Endodermal cell (in vitro differentiated cells): ENCODE measurements around the gene STX1B. TPM values are rescaled to one million over a fixed set of nuclear protein-coding genes. Genes with fewer than 3 reads are reported as not detected.

ENCODE experiments used
- DNase-seq: peaks from one replicate; pipeline ENCODE4 v3.0.0-alpha.2; 2017
- H3K27ac ChIP-seq: 2 replicates; pipeline ENCODE4 v1.5.1; 2013; ENCODE audit warnings: mild to moderate bottlenecking, low read depth, low read length, moderate library complexity
- H3K27me3 ChIP-seq: 2 replicates; pipeline ENCODE4 v1.6.1; 2013; ENCODE audit warnings: mild to moderate bottlenecking, low read length, moderate library complexity; ENCODE audit not compliant: insufficient read depth, control insufficient read depth, poor library complexity, severe bottlenecking
- H3K36me3 ChIP-seq: 2 replicates; pipeline ENCODE4 v1.7.0; 2013; ENCODE audit warnings: mild to moderate bottlenecking, low read length, moderate library complexity; ENCODE audit not compliant: control insufficient read depth, insufficient read depth
- H3K4me1 ChIP-seq: one replicate; pipeline ENCODE4 v1.7.0; 2013; ENCODE audit warnings: low read length; ENCODE audit not compliant: control insufficient read depth, insufficient read depth
- H3K4me3 ChIP-seq: 2 replicates; pipeline ENCODE4 v1.5.1; 2013; ENCODE audit warnings: mild to moderate bottlenecking, low read length, moderate library complexity
- H3K9ac ChIP-seq: 2 replicates; pipeline ENCODE4 v1.6.1; 2013; ENCODE audit warnings: mild to moderate bottlenecking, low read length, moderate library complexity; ENCODE audit not compliant: poor library complexity, severe bottlenecking; ENCODE audit errors: extremely low read depth
- H3K9me3 ChIP-seq: 2 replicates; pipeline ENCODE4 v1.6.1; 2013; ENCODE audit warnings: mild to moderate bottlenecking, low read length, moderate library complexity; ENCODE audit not compliant: control insufficient read depth
- H3K27ac Mint-ChIP-seq: 2 replicates; pipeline ENCODE4 v1.8.0; 2020; ENCODE audit warnings: mixed read lengths
- H3K27me3 Mint-ChIP-seq: 2 replicates; pipeline ENCODE4 v1.8.0; 2021; ENCODE audit warnings: mild to moderate bottlenecking, mixed read lengths; ENCODE audit not compliant: insufficient read depth
- H3K36me3 Mint-ChIP-seq: 2 replicates; pipeline ENCODE4 v1.8.0; 2020; ENCODE audit warnings: low read depth, mixed read lengths
- H3K4me1 Mint-ChIP-seq: 2 replicates; pipeline ENCODE4 v1.8.0; 2020; ENCODE audit warnings: mixed read lengths
- H3K4me3 Mint-ChIP-seq: 2 replicates; pipeline ENCODE4 v1.8.0; 2020; ENCODE audit warnings: mild to moderate bottlenecking, moderate library complexity, mixed read lengths
- H3K9me3 Mint-ChIP-seq: 2 replicates; pipeline ENCODE4 v1.8.0; 2020; ENCODE audit warnings: mild to moderate bottlenecking, mixed read lengths
- WGBS, 2 experiments: methylation state at CpG; one replicate each; pipeline versions ENCODE4 v1.1.5 to v1.1.7; 2013; ENCODE audit warnings: missing lambda C conversion rate in 2 of 2, mixed read lengths in 1 of 2; ENCODE audit not compliant: insufficient coverage in 1 of 2, insufficient read length in 1 of 2; 5-methylcytosine and 5-hydroxymethylcytosine counted together
- total RNA-seq, 2 donors: library from RNA; stranded (reverse); fragmentation: NEBNext Ultra II Directional in 1 of 2; extraction: Animal tissue kit (Norgen Biotek cat#: 25700) in 1 of 2; gene quantifications; 2 replicates in 1 of 2; 3 replicates in 1 of 2; pipeline ENCODE4 v1.2.1, GENCODE V29; 2021
- TF ChIP-seq, protein P1 (sequence below): fragments of 200-600 bp; sonication (generic); conservative IDR thresholded peaks from 2 replicates; pipeline ENCODE4 v1.5.0; 2021; ENCODE audit warnings: antibody characterized with exemption, mild to moderate bottlenecking

Gene STX1B
- total RNA-seq, 2 donors from 2014 or later: 3.2 to 7.0 TPM

DNA sequence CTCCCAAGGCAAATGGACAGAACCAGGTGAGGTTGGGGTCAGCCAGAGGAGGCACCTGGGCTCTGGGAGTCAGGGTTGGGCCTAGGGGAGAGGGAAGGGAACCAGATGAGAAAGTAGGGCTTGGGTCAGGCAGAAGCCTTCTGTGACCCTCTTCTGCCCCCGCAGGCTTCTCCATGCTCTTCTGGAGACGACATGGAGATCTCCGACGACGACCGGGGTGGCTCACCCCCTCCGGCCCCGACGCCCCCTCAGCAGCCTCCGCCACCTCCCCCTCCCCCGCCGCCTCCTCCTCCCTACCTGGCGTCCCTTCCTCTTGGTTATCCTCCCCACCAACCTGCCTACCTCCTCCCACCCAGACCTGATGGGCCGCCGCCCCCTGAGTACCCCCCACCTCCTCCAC is 45.0 kb downstream of the STX1B start:
- Mint-ChIP-seq H3K36me3 (peaks cover 72% of the 10 kb centered on the region), H3K4me1 (no peaks in the 10 kb centered on the region), H3K27me3 (no peaks in the 10 kb centered on the region), H3K4me3 (no peak overlapping the region), H3K9me3 (no peaks in the 10 kb centered on the region), H3K27ac (no peak overlapping the region)
- Histone ChIP-seq H3K9me3 (no peaks in the 10 kb centered on the region), H3K27ac (no peak overlapping the region), H3K9ac (no peak overlapping the region), H3K4me1 (no peaks in the 10 kb centered on the region), H3K27me3 (no peaks in the 10 kb centered on the region), H3K36me3 (peaks cover 81% of the 10 kb centered on the region), H3K4me3 (no peak overlapping the region)
- 92% methylated on average over 14 of the region's 15 CpGs; no CpG with 5 or more reads in 1 of the 2 experiments for WGBS, 2 experiments
- no peak for DNase-seq
- TF ChIP-seq, protein P1, sequence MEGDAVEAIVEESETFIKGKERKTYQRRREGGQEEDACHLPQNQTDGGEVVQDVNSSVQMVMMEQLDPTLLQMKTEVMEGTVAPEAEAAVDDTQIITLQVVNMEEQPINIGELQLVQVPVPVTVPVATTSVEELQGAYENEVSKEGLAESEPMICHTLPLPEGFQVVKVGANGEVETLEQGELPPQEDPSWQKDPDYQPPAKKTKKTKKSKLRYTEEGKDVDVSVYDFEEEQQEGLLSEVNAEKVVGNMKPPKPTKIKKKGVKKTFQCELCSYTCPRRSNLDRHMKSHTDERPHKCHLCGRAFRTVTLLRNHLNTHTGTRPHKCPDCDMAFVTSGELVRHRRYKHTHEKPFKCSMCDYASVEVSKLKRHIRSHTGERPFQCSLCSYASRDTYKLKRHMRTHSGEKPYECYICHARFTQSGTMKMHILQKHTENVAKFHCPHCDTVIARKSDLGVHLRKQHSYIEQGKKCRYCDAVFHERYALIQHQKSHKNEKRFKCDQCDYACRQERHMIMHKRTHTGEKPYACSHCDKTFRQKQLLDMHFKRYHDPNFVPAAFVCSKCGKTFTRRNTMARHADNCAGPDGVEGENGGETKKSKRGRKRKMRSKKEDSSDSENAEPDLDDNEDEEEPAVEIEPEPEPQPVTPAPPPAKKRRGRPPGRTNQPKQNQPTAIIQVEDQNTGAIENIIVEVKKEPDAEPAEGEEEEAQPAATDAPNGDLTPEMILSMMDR: no peak

DNA sequence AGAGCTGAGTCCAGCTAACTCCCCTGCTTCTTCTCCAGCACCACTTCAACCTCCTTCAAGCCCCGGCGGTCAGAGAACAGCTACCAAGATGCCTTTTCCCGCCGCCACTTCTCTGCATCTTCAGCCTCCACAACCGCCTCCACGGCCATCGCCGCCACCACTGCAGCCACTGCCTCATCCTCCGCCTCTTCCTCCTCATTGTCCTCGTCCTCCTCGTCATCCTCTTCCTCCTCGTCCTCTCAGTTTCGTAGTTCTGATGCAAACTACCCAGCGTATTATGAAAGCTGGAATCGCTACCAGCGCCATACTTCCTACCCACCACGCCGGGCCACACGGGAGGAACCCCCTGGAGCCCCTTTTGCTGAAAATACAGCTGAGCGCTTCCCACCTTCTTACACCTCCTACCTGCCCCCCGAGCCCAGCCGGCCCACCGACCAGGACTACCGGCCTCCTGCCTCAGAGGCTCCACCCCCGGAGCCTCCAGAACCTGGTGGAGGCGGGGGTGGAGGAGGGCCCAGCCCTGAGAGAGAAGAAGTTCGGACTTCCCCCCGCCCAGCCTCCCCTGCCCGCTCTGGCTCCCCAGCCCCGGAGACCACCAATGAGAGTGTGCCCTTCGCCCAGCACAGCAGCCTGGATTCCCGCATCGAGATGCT is 45.7 kb downstream of the STX1B start:
- WGBS, 2 experiments: 94 to 98% methylated on average over 26 to 33 of the region's 33 CpGs
- H3K9me3 Mint-ChIP-seq: no peaks in the 10 kb centered on the region
- Histone ChIP-seq H3K4me1 (no peaks in the 10 kb centered on the region), H3K9ac (no peak overlapping the region), H3K9me3 (no peaks in the 10 kb centered on the region), H3K36me3 (peaks cover 83% of the 10 kb centered on the region), H3K27me3 (no peaks in the 10 kb centered on the region), H3K4me3 (no peak overlapping the region), H3K27ac (no peak overlapping the region)
- H3K36me3 Mint-ChIP-seq: peaks cover 76% of the 10 kb centered on the region
- no peaks in the 10 kb centered on the region for H3K4me1 Mint-ChIP-seq
- H3K27ac Mint-ChIP-seq: no peak overlapping the region
- no peaks in the 10 kb centered on the region for H3K27me3 Mint-ChIP-seq
- H3K4me3 Mint-ChIP-seq: no peak overlapping the region
- no peak for DNase-seq
- TF ChIP-seq, protein P1: no peak

DNA sequence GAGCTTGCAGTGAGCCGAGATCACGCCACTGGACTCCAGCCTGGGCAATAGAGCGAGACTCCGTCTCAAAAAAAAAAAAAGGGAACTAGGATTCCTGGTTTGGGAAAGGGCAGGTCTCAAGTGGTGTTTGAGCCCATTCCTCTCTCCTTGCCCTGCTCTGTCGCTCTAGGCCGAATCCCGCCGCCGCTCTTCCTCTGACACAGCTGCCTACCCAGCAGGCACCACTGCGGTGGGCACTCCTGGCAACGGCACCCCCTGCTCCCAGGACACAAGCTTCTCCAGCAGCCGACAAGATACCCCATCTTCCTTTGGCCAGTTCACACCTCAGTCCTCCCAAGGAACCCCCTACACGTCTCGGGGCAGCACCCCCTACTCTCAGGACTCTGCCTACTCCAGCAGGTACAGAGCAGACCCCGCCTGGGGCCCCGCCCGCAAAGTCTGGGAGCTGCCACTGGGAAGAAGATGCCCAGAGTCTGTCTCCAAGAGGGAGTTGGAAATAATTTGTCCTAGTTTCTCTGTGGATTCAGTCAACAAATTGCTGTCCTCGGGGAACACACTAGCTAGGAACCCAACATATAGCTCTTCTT is 46.4 kb downstream of the STX1B start:
- WGBS, 2 experiments: 97 to 98% methylated on average over 6 to 18 of the region's 18 CpGs
- H3K4me3 Mint-ChIP-seq: no peak overlapping the region
- H3K36me3 Mint-ChIP-seq: peaks cover 77% of the 10 kb centered on the region
- no peak for DNase-seq
- Histone ChIP-seq H3K27ac (no peak overlapping the region), H3K4me1 (no peaks in the 10 kb centered on the region), H3K27me3 (no peaks in the 10 kb centered on the region), H3K9ac (no peak overlapping the region), H3K36me3 (peaks cover 83% of the 10 kb centered on the region), H3K9me3 (no peaks in the 10 kb centered on the region), H3K4me3 (no peak overlapping the region)
- no peaks in the 10 kb centered on the region for H3K4me1 Mint-ChIP-seq
- TF ChIP-seq, protein P1: no peak
- no peak overlapping the region for H3K27ac Mint-ChIP-seq
- no peaks in the 10 kb centered on the region for H3K9me3 Mint-ChIP-seq
- no peaks in the 10 kb centered on the region for H3K27me3 Mint-ChIP-seq
